ENCODE measurements around the gene OR4B1.

OR4B1 gene

GRCh38 chr11:48248902-48249301, 32.3 kb downstream of the OR4B1 start:
- no peak for FAIRE-seq
- no peak for DNase-seq (ENCODE audit: low spot score)

- FAIRE-seq, result no peak
- no peak for DNase-seq (ENCODE audit: low spot score)
Observed at GRCh38 chr11:48261600-48261999, 45.0 kb downstream of the OR4B1 start.

GRCh38 chr11:48263423-48263911, 46.9 kb downstream of the OR4B1 start, which contains the start of gene OR4X1:
Gene OR4X1, plus strand, starts transcription at chr11:48263861. Its CDS starts 0 bp downstream, at chr11:48263861.
- FAIRE-seq, result no peak
- no peak for DNase-seq (ENCODE audit: low spot score)
